ENCODE measurements around the gene LRFN2.
A peak's percentile ranks its signal among the peaks of the same experiment; 100 is the strongest.

The LRFN2 gene

DNA sequence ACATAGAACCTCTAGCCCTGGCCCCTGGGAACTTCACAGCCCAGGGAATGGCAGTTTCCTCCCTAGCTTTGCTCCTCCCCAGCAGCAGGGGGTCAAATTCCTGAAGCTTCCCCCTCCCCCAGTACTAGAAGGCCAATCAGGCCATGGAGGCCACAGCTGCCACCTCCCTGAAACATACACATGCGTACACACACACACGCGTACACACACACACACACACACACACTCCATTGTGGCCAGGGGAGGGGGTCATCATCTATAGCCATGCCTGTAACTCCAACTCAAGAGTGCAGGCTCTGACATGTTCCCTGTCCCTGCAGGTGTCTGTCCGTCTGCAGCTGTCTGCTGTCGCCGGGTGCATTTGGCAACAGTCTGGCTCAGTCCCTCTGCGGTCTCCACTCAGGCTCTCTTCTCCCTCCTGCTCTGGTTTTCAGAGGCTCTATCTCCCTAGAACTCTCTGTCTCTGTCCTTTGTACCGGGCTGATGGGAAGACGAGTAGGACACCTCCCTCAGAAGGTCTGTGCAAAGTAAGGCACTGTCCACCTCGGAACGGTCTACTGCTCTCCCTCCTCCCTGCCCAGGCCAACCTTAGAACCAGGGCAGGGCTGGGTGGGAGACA lies 1.4 kb downstream of the LRFN2 start:
- no peak for DNase-seq

DNA sequence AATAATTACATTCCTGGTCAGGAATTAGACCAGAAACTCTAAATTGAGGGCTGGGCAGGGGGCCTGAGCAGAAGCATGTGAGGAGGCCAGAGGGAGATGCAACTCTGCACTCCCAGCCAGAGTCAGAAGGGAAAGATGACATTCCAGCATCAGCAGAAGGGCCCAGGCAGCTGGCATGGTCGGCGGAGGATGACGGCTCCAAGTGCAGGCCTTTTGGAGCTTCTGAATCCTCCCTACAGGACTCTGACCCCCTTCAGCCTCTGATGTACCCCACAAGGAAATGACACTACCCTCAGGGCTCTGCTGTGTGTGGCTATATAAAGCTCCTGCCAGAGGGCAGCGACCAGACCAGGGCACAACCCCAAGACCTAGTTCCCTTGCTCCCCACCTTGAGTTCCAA lies 1.9 kb downstream of the LRFN2 start:
- DNase-seq, result no peak

DNA sequence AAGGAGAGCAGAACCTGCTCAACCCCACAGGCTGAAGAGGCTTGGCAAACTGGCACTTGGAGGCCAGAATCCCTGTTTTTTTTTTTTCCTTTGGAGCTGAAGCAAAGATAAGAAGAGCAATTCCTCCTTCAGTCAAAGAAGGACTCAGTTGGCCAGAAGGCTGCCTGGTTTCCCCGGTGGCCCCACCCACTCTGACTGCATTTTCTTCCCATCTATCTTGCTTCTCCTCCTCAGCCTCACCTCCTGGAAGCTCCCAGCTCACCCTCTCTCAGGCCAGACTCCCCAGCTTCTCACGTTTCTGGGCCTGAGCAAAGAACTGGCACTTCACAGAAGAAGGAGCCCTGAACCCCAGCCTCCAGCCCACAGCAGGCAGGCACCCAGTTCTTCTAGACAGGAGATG lies 2.4 kb downstream of the LRFN2 start:
- DNase-seq, result no peak

DNA sequence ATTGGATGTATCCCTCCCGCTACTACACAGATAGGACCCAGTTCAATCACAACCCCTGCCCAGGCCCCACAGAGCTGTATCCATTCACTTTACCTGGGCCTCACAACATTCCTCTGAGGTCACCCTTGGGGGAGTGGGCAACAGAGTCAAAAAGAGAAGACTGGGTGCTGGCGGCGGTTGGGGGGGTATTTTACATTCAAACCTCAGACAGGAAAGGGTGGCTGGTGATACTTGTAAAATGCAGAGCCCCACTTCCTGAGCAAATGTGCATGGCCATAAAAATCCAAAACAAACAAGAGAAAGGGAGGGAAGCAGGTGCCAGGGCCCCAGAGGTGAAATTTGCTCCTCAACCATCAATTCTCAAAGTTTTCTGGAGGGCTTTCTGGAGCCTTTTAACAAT lies 3.5 kb downstream of the LRFN2 start:
- no peak for DNase-seq

DNA sequence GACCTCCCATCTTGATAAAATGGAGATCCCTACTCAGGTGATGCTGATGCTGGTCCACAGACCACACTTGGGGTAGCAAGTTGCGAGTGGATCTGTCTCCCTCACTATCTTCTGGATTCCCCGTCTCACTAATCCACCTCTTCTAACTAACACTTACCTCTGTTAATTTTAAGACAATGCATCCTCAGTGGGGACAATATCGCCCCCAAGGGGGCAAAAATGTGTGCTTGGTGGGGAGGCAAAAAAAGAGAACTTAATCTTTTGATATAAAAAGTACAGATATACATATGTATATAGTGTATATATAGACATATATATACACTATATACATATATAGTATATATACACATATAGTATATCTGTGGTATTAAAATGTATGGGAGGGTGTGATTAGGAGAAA lies 4.3 kb downstream of the LRFN2 start:
- DNase-seq, result peak; percentile 23

DNA sequence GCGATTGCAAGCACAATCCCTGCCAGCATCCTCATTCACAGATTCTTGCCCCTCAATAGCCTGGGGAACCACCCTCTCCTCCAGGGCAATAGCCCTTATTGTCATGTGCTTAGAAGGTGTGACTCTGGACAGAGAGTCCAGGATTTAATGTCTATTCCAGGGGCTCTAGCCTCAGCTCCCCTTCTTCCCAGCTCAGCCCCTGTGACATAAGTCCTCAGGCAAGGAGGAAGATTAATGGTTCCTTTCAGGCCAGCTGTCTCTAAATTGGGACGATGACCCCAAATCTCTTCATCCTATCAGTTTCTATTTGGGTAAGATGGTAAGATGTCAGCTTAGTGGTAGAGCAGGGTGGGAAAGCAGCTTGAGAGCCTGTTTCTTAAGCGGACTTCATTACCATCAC lies 8.1 kb downstream of the LRFN2 start:
- no peak for DNase-seq

DNA sequence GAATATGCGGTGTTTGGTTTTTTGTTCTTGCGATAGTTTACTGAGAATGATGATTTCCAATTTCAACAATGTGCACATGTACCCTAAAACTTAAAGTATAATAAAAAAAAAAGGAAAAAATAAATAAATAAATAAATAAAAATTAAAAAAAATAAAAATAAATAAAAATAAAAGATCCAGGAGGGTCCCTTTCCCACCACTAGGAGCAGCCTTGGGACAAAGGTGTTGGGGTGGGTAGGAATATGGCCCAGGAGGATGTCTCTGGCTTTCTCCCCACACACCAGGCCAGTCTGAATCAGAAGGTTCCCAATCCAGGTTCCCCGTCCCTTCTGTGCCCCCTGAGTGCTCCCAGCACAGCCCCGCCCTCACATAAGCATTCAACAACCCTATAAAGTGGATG lies 9.5 kb downstream of the LRFN2 start:
- DNase-seq, result no peak

DNA sequence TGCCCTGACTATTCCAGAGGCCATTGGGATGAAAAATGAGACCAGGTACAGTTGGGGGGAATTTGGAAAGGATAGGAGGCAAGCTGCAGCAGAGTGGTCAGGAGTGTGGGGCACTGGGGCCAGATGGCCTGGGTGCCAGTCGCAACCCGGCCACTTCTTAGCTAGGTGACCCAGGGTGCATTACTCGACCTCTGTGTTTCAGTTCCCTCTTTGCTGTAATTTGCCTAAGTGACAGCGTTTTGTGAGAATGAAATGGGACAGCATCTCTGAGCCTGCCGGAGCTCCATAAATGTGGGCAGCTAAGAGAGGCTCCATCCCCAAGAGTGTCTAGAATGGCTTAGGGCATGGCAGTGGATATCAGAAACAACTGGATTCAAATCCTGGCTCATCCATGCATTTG lies 13.9 kb downstream of the LRFN2 start:
- no peak for DNase-seq

DNA sequence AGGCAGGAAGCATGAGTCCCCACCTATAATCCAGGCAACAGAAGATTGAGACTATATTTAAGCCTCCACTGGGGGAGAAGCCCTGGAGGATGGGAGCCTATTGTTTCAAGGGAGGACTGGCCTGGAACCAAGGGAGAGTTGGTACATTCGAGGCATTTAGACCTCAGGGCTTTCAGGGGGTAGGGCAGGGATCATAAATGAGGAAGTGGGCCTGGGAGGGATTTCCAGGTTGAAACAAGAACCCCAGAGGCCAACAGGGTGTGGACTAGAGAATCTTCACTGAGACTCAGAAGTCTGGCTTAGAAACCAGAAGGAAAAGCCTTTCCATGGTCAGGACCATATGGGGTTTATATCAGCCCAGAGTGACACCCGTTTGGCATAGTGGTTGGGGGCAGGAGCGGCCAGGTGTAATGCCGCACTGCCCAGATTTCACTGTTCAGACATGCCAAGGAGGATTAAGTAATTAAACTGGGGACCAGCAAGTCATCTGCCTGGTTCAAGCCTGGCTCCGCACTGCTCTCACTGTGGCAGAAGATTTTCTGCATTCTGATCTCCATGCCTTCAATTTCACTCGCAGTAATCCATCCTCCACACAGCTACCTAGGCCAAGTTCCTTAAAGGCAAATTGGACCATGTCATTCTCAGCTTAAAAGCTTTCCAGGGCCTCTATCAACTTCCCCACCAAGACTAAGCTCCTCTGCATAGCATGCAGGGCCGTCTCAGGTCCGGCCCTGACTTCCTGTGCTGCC lies 17.8 kb downstream of the LRFN2 start:
- no peak for DNase-seq

DNA sequence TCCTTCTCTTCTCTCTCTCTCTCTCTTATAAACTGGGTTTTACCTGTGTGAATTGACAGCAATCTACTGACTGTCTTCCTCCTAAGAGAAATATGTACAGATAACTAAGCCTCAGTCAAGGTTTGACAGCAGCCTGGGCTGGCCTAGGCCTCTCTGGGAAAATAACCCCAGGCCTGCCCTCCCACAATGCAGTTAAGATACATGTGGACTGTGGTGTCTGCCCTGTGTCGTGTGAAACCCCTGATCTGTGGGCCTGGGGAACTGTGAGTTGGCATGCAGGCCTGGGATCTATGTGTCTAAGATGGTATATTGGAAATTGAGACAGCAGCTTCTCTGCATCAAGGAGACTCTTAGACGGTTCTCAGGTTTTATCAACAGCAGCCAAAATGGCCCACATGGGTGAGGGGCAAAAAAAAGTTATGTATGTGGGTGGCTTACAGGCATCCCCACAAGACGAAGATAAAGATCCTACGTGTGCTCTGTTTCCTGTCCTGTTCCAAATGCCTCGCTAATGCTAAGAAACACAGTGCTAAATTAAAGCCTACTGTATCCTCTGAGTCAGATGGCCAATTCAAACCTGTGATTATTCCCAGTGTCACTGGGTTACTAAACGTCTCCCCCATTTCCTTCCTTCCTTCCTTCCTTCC lies 19.0 kb downstream of the LRFN2 start:
- DNase-seq, result no peak

DNA sequence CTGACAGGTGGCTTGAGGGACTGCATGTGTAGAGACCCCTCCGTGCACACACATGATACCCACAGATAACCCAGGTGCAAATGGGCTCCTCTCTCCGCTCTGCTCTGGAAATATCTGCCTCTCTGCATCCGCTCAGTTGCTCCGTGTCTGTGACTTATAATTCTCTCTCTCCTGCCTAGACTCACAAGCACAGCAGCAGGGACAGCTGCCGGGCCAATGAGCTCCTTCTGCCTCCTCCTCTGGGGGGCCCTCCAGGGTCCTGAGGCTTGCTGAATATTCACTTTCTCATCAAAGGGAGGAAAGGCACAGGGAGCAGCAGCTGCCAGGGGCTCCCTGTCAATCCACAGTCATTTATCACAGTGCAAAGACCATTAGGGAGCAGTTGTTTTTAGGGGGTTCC lies 24.1 kb downstream of the LRFN2 start:
- DNase-seq, result no peak

DNA sequence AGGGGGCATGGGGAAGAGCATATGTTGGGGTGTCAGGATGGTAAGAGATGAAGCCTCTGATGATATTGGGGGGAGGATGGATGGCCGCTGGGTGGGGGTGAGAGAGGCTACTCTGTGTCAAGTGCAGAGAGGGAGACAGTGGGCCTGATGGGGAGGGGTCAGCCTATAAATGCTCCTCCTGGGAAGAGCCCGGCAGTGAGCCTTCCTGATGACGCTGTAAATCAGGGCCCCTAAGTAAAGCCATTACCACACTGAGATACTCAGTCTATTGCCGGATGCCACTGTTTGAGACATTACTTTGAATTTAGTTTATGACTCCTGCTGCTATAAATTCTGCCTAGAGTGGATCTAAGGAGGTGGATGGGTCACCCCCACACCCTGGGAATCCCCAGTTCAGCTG lies 28.1 kb downstream of the LRFN2 start:
- no peak for DNase-seq

DNA sequence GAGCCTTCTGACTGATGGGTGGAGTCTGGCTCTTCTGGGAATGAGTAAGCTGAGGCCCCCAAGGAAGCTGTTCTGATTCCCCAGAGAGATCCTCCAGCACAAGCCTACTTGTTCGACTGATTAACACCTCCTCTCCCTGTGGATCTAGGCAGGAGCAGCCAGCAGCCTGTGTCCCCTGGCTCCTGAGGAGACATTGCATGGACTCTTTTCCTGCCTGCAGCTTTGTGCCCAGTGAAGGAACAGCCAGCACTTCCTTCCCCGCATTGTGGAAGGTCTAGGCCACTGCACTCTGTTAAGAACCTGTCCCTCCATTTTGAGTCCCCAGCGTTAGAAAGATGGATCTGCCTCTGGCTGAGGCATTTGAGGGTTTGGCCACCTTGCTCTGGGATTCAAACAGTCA lies 29.1 kb downstream of the LRFN2 start:
- no peak for DNase-seq

DNA sequence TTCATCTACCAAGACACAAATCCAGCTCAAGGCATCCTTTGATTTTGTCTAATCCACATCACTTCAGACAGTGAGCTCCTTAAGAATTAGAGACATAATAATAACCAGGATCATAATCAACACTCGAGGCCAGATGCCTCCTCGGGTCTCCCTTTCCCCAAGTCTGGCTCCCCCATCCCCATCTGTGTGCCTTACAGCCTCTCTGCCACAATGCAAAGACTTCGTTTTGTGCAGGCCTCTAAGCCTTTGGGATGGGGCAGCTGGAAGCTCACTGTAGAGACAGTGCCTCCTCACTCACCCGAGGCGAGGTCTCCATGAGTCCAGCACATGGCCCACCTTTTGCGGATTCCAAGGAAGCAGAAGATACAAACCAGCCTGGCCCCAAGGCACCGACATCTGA lies 30.3 kb downstream of the LRFN2 start:
- DNase-seq, result no peak

DNA sequence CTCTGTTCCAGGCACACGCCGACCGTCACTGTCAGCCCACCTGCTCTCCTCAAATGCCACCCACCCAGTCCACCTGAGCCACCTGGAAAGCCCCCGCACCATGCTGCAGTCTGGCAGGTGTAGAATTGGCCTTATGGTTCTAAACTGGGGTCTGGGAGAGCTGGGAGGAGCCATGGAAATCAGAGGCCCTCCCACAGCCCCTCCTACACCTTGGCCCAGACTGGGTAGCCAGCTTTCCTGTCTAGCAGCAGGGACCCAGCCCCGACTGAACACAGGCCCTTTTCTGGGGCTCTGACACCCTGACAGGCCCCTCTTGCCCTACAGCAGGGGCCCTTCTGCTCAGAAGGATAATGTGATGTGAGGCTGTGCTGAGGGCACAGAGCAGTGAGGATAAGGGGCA lies 31.1 kb downstream of the LRFN2 start:
- DNase-seq, result no peak

DNA sequence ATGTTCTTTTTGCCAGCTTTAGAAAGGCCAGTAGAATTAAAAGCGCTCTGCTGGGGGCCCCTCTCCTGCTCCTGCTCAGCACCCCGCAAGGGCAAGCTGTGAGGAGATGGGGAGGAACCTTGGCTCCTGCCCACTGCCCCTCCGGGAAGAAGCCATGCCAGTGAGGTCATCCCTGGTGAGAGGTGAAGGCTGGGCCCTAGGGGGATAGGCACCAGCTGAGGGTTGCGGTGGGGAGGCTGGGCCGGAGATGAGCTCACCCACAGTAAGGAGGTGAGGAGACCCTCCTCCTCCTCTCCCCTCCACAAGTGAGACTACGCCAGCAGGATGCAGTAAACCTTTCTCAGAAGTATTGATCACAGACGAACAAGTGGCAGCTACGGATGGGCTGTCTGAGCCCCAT lies 32.1 kb downstream of the LRFN2 start:
- no peak for DNase-seq

DNA sequence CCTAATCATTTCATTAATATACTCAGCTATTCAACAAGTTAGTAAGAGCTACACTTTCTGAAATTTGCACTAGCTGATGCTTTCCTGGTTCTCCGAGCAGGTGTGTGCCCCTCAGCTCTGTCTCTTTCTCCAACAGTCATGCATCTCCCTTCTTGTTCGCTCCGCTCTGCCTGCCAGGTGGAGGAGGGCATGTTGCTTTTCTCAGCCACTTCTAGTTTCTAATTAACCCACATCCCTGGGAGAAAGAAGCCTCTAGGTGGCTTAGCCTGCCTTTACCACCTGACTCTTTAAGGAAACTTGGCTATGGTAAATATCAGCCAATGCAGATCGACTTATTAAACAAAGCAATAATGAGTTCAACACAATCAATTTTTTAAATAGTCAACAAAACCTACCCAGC lies 34.2 kb downstream of the LRFN2 start:
- DNase-seq, result no peak

DNA sequence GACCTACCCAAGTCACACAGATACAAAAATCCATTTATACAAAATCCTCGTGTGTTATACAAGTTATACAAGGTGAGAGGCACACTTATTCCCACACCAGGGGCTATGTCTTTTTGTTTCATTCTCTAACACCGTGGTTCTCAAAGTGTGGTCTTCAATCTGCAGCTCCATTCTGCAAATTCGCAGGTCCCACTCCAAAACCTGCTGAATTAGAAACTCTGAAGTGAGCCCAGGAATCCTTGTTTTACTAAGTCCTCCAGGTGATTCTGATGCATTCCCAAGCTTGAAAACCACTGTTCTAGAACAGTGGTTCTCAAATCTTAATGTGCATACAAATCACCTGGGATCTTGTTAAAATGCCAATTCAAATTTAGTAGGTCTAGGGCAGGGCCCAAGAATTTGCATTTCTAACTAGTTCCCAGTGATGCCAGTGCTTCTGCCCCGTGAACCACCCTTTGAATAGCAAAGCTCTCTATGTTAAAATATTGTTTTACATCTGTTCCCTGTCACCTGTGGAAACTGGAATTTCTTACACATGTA lies 35.1 kb downstream of the LRFN2 start:
- DNase-seq, result no peak

DNA sequence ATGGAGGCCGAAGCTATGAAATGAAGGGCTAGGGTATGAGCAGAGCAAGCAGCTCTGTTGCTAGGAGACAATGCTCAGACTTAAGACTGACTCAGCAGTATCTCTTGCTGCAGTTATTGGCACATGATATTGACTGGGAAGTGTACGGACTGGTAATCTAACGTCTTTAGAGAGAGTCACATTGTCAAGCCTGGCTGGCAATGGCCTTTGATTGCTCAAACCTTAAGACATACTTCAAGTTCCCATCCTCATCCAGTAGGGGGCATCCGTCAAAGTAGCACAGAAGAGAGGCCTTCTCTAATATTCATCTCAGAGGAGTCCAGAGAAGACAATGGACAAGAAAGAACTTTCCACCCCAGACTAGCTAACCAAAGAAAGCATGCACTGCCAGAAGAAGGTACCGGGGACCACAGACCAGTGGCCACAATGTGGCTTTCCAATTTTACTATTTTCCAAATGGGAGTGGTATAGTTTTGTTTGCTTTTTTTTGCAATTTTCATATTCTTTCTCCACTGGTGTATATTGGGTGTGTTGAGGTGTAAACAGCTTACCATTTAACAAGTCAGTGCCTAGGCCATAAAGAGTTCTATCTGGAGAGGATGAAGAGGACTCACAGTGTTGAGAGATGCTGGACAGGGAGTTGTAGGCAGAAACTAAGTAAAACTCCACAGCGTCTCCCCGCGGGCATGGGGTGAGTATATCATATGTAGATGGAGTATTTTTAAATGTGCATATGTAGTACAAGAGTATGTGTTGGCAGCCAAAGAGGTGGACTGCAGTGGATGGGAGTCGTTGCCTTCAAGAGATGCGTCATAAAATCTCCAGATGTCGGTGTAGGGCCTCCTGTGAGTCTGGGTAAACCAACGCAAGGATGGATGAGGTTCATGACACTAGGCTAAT lies 36.7 kb downstream of the LRFN2 start:
- DNase-seq, result peak; percentile 72

DNA sequence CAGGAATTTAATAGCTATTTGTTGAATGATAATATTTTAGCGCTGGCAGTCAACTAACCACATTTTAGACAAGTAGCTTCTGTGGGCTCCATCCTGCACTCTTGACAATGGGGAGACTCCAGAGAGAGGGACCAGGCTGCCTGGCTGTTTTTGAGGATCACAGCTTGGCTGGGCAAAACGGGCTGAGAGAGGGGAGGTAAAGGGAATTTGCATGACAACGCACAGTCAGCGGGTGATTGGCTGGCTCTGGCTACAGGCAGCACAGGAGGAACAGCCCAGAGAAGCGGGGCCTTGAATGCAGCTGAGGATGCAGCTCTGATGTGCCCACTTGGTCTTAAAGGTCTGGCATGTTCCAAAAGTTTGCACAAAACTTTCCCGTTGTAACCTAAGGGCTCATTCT lies 41.2 kb downstream of the LRFN2 start:
- DNase-seq, result no peak

DNA sequence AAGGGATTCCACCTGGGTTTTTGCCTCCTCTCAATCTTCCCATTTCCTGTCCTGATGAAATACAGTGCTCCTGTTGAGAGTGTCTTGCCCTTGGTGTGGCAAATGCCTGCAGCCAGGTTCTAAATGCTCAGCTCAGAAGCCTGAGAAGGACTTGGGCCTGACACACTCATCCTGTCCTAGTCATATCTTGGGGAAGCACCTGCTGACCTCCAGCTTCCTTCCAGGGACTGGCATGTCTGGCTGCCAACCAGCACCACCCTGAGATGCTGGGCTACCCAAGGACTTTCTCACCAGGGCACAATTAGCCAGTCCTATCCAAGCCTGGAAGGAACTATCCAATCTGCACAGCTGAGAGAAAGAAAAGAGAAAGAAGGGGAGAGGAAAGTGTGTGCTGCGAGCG lies 43.4 kb downstream of the LRFN2 start:
- no peak for DNase-seq

DNA sequence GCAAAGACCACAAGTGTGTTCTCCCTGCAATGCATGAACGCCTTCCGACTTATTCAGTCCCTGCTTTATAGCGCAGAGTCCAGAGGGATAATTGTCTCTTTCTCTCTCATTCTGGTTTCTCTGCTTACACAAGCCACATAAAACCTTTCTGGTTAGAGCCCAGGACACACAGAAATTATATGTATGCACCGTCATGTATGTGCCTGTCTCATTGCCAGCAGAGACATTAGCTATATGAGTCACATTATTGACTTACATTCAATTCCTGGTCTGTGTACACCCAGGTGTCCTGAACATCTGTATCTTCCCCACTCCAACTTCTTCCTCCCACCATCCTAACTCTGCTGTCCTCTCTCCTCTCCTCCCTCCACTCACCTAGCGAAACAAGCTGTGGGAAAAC lies 44.0 kb downstream of the LRFN2 start:
- DNase-seq, result no peak

DNA sequence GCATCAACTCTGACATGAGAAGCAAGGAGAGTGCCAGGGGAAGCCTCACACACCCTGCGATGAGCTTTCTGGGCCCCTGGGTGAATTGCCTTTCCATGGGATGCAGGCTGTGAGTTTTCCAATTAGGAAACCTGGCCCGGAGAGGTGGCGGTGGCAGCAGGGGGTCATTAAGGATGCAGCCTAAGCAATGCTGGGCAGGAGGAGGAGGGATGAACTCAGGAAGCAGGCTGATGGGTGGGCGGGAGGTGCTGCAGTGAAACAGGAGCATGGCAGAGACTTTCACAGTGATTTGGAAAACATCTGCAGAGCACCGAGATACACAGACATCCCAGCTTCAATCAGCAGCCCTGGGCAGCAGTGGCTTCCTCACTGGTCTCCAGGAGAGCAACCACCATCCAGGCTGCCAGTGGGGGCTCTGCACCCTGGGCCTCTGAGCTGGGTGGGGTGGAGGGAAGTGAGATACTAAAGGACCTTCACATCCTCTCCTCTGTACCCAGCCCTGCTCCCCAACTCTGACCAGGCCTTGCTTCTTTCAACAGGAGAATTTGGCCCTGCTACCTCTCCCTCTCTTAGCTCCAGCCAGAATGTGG lies 44.9 kb downstream of the LRFN2 start:
- no peak for DNase-seq
